Measurements from ENCODE around the gene ESPL1.

ESPL1 gene

GRCh38 chr12:53334822-53335221, 66.7 kb downstream of the ESPL1 start:
- DNase-seq, result no peak

- no peak for DNase-seq
Observed at GRCh38 chr12:53336181-53336681, 68.1 kb downstream of the ESPL1 start, which contains the start of gene SP7. SP7 (minus strand) TSS chr12:53336354; CDS start chr12:53335646, 708 bp downstream.

DNA sequence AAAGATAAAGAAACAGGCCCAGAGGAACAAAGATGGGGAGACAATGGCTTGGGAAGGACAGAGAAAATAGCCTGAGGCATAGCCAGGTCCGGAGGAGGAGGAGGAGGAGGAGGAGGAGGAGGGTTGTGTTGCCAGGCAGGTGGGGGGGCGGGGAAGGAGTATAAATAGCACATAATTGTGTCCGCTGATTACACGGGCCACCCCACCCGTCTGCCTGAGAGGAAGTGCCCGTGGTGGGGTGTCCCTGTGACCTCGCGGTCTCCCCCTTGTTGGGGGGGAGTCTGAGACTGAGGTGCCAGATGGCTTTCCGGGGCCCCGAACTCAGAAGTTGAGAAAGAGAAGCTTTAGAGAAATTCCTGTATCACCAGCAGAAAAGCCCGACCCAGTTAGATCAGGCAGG, 69.9 kb downstream of the ESPL1 start:
- no peak for DNase-seq

DNA sequence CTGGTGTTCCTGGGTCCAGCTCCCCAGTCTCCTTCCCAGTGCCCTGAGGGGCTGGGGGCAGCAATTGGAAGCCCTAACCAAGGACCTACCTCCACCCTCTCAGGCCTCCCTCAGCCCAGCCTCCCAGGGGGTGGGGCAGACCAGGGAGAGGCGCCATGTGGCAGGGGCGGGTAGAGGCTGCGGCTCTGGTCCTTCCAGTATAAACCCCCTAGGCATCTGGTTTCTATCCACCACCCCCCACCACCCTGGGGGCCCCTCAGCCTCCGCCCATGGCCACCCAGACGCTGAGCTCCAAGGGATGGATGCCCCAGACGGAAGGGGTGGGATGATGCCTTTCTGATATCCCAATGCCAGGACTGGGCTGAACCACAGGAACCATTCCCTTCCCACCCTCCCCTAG, 70.8 kb downstream of the ESPL1 start:
- no peak for DNase-seq

- DNase-seq, result no peak
Observed at GRCh38 chr12:53340398-53340797, 72.3 kb downstream of the ESPL1 start.
